ENCODE results near the gene ITPKC. TPM values are rescaled to one million over a fixed set of nuclear protein-coding genes. Genes with fewer than 3 reads are reported as not detected.

The ITPKC gene
- total and polyA plus RNA-seq, 9 of the 15 experiments (the other 6 are each of a cell fraction or from before 2014, with no cell fraction given) = 0.08 to 9.3 (median 5.8) TPM

- no peak for TF ChIP-seq DMBX1 (CRISPR knock-in tag; IDR thresholded peaks at IDR 0.05; ENCODE audit: borderline replicate concordance)
- no peak for TF ChIP-seq PRPF4 (IDR thresholded peaks at IDR 0.05; ENCODE audit: insufficient read depth, low read depth, low read length, poor library complexity, severe bottlenecking)
- TF ChIP-seq RB1 (IDR thresholded peaks at IDR 0.05; ENCODE audit: low read depth) = peak; percentile 86
- no peak for TF ChIP-seq PYGO2 (tag; IDR thresholded peaks at IDR 0.05)
- peak; percentile 99 for TF ChIP-seq MBD2 (IDR thresholded peaks at IDR 0.05; ENCODE audit: borderline replicate concordance, low read depth)
- no peak for TF ChIP-seq ILK (tag; IDR thresholded peaks at IDR 0.05; ENCODE audit: borderline replicate concordance, low read depth)
- TF ChIP-seq HMGN3 (IDR thresholded peaks at IDR 0.05; ENCODE audit: borderline replicate concordance, extremely low read depth, insufficient read length, low read depth, low read length) = peak; percentile 68
- TF ChIP-seq MAX (CRISPR knock-in tag; IDR thresholded peaks at IDR 0.05) = peak; percentile 39; the same call in 1 of the 2 replicates
- TF ChIP-seq SIN3A (IDR thresholded peaks at IDR 0.05; ENCODE audit: borderline replicate concordance in 2 of 2, control insufficient read depth in 1 of 2, low read depth in 2 of 2, low read length in 2 of 2) = peak; percentile 80 to 88; a peak in 2 of 4 replicates
- TF ChIP-seq SMARCA5 (IDR thresholded peaks at IDR 0.05) = no peak
- TF ChIP-seq ZFP1 (CRISPR knock-in tag; IDR thresholded peaks at IDR 0.05) = no peak
- peak; percentile 74 to 80 for TF ChIP-seq NRF1 (conservative IDR thresholded peaks at IDR 0.05 in 1 of 2, IDR thresholded peaks at IDR 0.05 in 1 of 2)
- TF ChIP-seq KAT7 (CRISPR knock-in tag; IDR thresholded peaks at IDR 0.05; ENCODE audit: borderline replicate concordance) = peak; percentile 17; the same call in 1 of the 2 replicates
- no peak for TF ChIP-seq E4F1 (CRISPR knock-in tag; IDR thresholded peaks at IDR 0.05; ENCODE audit: borderline replicate concordance)
- no peak for TF ChIP-seq MITF (IDR thresholded peaks at IDR 0.05)
- peak; percentile 6 for TF ChIP-seq CTCFL (IDR thresholded peaks at IDR 0.05; ENCODE audit: borderline replicate concordance, insufficient read depth, low read depth, low read length, poor library complexity, severe bottlenecking)
- TF ChIP-seq KHSRP (IDR thresholded peaks at IDR 0.05) = no peak
- TF ChIP-seq RBM22 (IDR thresholded peaks at IDR 0.05; ENCODE audit: low read depth, low read length, poor library complexity, severe bottlenecking) = no peak
- TF ChIP-seq NCOR1 (IDR thresholded peaks at IDR 0.05) = no peak
- TF ChIP-seq ZBED1 (IDR thresholded peaks at IDR 0.05) = no peak
- no peak for TF ChIP-seq POU5F1 (IDR thresholded peaks at IDR 0.05; ENCODE audit: borderline replicate concordance, low read depth, low read length, partially characterized antibody)
- TF ChIP-seq HDAC2 (IDR thresholded peaks at IDR 0.05) = no peak
Observed at GRCh38 chr19:40777937-40778705, 61.2 kb downstream of the ITPKC start, which contains the start of gene RAB4B (continued).
